Activated CD8-positive, alpha-beta memory T cell treated with anti-CD3 and anti-CD28 coated beads, Interleukin-2, amount 50 U/mL, for 24 hours (primary cell): ENCODE measurements around the gene HOXA9.

Experiments used
- DNase-seq: peaks from one replicate; pipeline ENCODE4 v3.0.0-alpha.2; 2020; ENCODE audit errors: extremely low read depth

The HOXA9 gene

GRCh38 chr7:27200761-27201579, 35.6 kb upstream of the HOXA9 start:
- no peak for DNase-seq

DNA sequence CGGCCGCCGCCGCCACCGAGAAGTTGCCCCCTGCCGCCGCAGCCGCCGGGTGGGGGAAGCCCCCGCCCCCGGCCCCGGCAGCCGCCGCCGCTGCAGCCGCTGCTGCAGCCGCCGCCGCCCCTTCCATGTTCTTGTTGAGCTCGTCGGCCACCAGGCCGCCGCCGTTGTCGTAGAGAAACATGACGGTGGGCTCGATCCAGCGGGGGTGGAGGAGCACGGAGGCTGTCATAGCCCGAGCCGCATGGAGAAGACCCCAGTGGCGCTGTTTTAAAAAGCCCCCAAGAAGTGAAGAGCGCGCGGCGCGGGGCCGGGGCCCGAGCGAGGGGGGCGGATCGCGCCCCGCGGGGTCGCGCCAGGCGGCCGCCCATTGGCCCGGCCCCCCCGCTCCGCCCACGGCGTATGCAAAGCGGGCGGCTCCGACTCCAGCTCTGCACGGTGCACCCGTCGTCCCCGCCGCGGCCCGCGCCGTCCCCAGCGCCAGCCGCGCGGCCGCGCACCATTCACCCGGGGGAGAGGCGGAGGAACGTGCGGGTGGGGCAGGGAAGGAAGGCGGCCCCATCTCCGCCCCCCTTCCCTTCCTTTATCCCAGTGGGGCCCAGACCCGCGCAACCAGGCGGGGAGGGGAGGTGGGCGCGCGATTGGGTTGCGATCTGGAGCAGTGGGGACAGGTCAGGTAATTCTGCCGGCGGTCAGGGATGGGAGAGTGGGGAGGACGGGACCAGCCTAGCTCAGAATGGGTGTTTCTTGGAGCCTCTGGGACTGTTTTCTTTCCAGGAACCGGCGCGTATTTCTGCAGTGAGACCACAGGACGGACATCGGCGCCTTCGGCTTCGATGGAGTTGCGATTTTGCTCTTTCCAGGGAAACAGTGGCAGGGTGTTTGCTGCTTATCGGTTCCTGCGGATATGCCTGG, 34.8 kb upstream of the HOXA9 start, which contains the start of gene HOXA13:
TSS of gene HOXA13 (minus strand) at position 243 of the 912 bp plus-strand sequence. CDS start at position 229, 14 bp downstream.
- no peak for DNase-seq

GRCh38 chr7:27198871-27199801, 33.8 kb upstream of the HOXA9 start:
- DNase-seq, result no peak

DNA sequence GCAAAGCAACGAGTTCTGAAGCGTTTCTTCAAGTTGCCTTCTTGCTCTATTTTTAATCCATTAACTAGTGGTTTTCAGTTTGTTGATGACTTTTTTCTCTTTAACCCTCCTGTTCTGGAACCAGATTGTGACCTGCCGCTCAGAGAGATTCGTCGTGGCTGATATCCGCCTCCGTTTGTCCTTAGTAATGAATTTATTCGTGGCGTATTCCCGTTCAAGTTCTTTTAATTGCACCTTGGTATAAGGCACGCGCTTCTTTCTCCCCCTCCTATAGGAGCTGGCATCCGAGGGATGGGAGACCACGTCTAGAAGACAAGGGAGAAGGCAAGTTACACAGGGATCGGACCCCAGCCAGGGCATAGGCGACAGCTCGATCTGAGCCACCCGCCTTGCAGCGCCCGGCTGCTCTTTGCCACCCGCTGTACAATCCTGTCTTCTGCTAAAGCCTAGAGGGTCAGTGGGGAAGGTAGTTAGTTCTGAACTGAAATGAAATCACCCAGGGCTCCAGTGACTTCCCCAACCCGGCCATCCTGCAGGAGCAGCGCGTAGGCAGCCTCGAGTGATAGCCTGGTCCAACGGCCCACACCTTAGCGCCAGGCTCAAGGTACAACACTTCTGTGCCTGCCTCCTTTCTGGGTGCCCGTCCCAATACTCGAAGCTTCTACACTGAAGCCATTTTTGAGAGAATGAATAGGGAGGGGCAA, 33.0 kb upstream of the HOXA9 start:
- DNase-seq, result no peak

DNA sequence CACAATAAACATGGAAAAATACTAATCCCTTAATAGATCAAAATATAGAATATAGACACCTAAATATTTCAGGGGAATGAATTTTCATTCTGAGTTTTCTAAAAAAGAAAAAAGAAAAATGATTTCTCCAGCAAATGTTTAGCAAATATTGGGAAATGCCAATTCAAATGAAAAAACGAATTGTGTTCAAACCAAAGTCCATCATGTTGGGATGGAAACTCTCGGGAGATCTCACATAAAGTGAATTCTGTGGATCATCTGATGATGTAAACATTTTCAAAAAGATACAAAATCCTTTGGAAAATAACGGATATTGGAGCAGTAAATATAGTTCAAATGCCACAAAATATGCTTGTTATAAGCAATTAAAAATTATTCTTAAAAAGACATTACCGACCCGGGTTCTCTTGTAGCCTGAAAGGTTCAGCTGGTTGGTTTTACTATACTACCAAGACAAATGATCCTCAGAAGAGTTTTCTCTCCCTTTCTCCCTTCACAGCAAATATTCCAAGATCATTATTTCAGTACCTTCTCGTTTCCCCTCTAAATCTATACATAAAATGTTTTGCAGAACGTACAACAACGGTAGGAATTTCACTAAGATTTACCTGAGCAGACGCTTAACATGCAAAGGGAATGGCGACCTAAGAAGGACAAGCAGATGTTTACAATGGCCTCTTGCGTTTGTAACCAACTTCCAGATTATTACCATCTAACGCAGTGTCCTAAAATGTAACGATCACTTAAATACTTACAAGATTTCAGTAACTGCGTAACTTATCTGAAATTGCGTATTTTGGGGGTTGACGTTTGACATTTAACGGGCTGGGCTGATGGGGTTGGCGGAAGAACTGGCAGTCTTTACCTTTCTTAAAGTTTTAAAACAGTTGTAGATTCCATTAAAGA, 32.1 kb upstream of the HOXA9 start:
- DNase-seq, result no peak

GRCh38 chr7:27196287-27196767, 31.0 kb upstream of the HOXA9 start:
- peak; percentile 71 for DNase-seq

DNA sequence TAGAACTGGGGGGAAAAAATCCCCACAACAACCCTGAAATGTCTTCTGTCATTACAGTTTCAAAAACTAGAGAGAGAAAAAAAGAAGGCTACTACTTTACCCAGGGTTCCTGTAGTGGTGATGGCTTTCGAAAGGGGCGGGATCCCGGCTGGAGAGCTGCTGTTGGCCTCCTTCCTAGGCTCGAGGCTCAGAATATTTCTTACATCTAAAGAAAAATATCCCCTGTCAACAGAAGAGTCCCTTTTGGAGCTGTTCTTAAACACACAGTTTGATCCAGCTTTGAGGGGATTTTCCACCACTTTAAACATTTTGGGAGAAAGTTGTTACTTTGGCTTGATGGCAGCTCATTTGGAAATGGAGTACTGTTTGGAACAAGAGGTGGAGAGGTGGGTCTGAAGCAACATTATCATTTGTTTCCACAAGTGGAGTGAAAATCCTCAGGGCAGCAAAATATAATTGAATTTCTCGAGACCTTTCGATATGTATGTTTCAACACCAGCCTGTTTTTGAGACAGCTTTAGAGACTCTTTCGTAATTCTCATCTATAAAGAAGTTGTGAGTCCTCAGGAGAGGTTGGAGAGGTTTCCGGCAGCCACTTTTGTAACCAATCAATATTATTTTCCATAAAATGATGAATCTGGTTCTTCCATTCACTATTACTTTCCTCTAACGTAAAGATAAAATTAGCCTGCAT, 29.5 kb upstream of the HOXA9 start:
- no peak for DNase-seq

DNA sequence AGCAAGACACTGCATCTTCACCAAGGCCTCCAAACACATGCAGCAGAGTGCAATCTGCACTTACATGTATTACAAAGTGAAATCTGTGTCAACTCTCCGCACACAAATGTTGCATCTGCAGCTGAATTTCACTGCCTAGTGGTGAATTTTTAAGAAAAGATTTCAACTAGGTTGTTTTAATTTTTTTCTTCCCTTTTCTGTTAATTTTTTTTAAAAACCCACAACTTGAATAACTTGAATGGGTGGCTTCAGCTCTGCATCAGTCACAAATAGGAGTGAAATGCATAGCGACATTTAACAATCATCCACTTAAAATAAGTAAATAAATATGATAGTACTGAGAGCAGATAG, 28.6 kb upstream of the HOXA9 start:
- DNase-seq, result no peak

DNA sequence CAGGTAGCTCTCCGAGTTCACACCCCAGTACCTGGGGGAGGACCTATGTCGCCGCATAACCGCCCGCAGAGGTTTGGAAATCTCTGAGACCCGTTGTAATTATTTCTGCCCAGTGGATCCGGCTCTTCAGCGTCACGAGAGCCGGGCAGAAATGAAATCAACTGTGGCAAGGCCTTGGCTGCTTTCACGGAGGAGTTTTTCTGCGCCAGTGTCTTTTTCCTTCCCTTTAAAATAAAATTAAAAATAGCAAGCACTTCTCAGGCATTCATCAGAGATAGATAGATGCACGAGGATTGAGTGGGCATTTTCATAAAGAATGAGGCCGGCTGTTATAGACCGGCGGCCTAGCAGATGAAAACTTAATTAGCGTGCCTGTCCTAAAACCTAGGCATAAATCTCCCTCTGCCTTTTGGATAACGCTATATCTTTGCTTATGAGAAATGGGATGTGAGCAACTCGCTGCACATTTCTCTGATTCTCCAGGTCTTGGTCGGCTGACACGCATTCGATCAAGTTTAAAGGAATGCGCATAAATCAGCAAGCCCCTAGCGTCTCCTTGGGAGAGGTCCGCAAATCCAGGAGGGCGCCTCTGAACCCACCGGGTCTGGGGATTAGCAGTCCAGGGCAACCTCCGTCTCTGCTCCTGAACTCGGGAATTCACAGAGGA, 28.1 kb upstream of the HOXA9 start:
- DNase-seq, result no peak

DNA sequence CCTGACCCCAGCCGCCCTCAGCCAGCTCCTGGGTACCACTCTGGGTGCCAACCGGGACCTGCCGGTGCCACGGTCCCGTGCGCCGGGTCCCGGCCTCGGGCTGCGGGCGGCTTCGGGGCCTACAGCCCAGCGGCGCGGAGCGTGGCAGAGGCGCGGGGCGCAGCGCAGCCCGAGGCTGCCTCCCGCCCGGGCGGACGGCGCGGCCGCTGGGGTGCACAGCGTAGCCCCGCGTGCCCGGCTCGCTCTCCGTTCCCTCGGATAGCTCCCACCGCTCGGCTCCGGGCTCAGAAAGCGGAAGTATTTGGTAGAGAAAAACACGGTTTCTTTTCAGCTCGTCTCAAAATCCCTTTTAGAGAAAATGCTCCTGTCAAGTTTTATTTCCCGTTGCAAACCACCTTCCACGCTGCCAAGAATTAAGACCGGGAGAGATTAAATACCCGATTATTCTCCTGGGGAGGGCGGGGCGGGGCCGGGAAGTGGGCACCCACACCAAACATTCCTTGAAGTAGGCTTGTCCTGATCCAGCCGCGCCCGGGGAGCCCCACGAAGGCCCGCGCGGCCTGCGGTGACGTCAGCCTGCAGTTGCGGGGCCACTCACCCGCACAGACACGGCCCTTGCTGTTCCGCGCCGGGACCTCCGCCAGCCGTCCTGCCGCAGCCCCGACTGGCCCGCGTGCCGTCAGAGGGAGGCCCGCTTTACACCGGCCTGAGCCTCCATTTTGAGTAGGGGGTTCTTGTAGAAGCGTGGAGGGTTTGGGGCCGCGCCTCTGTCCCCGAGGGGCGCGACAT, 27.4 kb upstream of the HOXA9 start:
- DNase-seq, result no peak

DNA sequence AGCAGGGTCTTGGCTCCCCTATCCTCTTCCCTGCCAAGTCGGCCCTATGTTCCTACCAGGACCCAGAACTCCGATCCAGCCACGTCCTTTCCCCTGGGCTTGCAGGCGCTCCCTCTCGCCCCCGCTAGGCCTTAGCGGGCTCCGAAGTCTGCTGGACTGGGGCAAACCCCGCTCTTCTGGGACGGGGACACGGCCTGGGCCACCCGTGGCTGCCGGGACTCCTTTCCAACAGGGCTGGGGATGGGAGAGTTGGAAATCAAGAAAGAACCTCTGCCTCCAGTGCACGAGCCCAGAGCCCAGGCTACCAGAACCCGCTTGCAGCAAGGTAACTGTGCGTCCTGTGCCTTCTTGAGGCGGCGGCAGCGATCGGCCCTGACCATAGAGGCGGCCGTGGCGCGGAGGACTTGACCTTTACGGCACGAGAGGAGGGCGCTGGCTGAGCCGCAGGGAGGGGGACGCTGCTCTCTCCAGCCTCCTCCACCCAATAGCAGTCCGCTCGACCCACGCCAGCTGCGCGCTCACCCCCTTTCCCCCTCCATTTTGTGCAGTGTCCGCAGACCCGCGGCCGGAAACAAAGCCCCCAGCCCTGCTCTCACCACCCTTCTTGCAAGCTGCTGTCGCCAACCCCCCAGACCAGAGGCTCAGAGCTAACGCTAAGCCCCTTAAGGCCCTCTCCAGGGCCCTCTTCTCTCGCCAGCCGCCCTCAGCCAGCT, 26.7 kb upstream of the HOXA9 start:
- DNase-seq, result no peak

DNA sequence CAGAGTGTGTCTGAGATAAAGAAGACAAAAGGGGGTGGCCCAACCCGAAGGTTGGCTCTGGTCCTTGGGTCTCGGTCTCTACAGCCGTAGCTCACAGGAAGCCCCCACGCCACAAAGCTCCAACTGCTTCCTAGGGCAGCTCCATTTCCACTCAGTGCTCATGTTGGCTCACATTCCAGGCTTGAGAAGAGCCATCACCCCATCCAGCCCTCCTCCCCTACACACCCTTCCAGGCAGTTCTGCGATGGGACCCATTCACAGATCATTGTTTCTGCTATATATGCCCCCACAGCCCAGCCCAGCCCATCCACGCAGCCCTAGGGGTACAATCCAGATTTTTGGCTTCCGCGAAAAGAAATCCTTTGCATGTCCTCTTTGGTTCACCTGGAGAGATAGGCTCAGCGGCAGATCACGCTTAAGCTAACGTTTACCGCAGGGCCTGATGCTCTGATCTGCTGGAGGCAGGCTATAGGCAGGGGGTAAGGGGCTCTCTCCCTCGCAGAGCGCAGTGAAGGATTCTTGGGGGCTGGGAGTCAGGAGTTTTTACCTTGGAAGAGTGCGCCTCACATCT, 25.9 kb upstream of the HOXA9 start:
- no peak for DNase-seq

DNA sequence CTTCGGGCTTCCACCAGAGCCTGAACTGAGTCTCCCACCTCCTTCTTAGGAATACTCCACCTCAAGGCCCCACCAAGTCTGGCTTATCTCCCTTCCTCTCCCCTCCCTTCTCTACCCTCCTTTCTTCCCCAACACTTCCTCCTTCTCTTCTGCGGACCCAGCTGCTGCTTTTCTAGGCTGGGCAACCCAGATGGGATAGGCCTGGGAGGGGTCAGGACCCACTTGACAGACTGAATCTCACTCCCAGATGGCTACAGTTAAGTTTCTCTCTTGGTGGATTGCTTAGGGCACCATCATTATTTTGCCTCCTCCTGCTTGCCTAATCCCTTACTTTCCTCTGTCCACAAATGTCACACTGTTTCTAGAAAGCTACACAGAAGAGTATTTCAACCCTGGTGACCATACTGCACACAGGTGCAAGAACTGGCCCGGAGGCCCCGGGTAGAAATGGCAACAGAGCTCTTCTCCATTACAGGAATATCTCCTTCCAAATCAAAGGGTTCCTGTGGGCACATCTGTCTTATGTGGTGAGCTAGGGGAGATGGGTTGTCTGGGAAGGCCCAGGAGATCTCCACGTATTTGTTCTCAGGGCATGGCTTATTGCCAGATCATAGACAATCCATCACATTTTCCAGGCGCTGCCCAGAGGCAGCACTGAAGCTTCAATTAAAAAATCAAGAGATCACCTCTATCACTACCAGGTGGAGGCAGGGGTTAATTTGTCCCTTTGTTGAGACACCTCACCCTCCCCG, 24.8 kb upstream of the HOXA9 start:
- no peak for DNase-seq

- DNase-seq, result no peak
Measured at GRCh38 chr7:27189295-27189996, 24.1 kb upstream of the HOXA9 start.
